Stimulated activated CD8-positive, alpha-beta memory T cell treated with anti-CD3 and anti-CD28 coated beads, Interleukin-2, amount 100 ng/mL, for 1 hour (primary cell): ENCODE data around the gene FAM13C.
"Not testable (repeated sequence)": the region's sequence is repeated elsewhere in the genome, so short reads cannot be mapped to it uniquely, and the experiment has no call there.

Experiments used
- DNase-seq, 2 donors: peaks; one replicate each; pipeline ENCODE4 v3.0.0-alpha.2; 2020; ENCODE audit warnings: low read depth in 2 of 2

The FAM13C gene

GRCh38 chr10:59362144-59362958, at the start of gene FAM13C:
Gene FAM13C (minus strand): TSS chr10:59362549. CDS start chr10:59362460, 89 bp downstream.
- DNase-seq, result no peak

- no peak for DNase-seq
Measured at GRCh38 chr10:59405235-59405634, 42.9 kb upstream of the FAM13C start.

GRCh38 chr10:59400214-59400613, 37.9 kb upstream of the FAM13C start:
- DNase-seq, result no peak

- DNase-seq, result not testable (repeated sequence)
Measured at GRCh38 chr10:59399329-59399728, 37.0 kb upstream of the FAM13C start.

- no peak for DNase-seq
Measured at GRCh38 chr10:59397961-59398360, 35.6 kb upstream of the FAM13C start.

GRCh38 chr10:59395984-59396383, 33.6 kb upstream of the FAM13C start:
- no peak for DNase-seq

GRCh38 chr10:59393349-59393748, 31.0 kb upstream of the FAM13C start:
- no peak for DNase-seq

- no peak for DNase-seq
Measured at GRCh38 chr10:59391060-59391459, 28.7 kb upstream of the FAM13C start.

- DNase-seq, result no peak
Measured at GRCh38 chr10:59388671-59388976, 26.3 kb upstream of the FAM13C start.

GRCh38 chr10:59387951-59388670, 25.8 kb upstream of the FAM13C start:
- DNase-seq, result no peak

- DNase-seq, result no peak
Measured at GRCh38 chr10:59384761-59385160, 22.4 kb upstream of the FAM13C start.

- DNase-seq, result no peak
Measured at GRCh38 chr10:59383908-59384307, 21.6 kb upstream of the FAM13C start.

GRCh38 chr10:59383436-59383835, 21.1 kb upstream of the FAM13C start:
- no peak for DNase-seq

- DNase-seq, result no peak
Measured at GRCh38 chr10:59382831-59383295, 20.5 kb upstream of the FAM13C start.

GRCh38 chr10:59381687-59382086, 19.3 kb upstream of the FAM13C start:
- no peak for DNase-seq

GRCh38 chr10:59376846-59377245, 14.5 kb upstream of the FAM13C start:
- no peak for DNase-seq

- no peak for DNase-seq
Measured at GRCh38 chr10:59375990-59376389, 13.6 kb upstream of the FAM13C start.

GRCh38 chr10:59374916-59375315, 12.6 kb upstream of the FAM13C start:
- DNase-seq, result no peak

GRCh38 chr10:59373071-59373470, 10.7 kb upstream of the FAM13C start:
- DNase-seq, result no peak

GRCh38 chr10:59372543-59372942, 10.2 kb upstream of the FAM13C start:
- DNase-seq, result no peak

- no peak for DNase-seq
Measured at GRCh38 chr10:59366290-59366689, 3.9 kb upstream of the FAM13C start.

GRCh38 chr10:59363446-59363958, 1.2 kb upstream of the FAM13C start:
- no peak for DNase-seq

GRCh38 chr10:59362959-59363381, 621 bp upstream of the FAM13C start:
- DNase-seq, result no peak
